H1 (cell line): ENCODE measurements around the gene PLA1A. TPM values are rescaled to one million over a fixed set of nuclear protein-coding genes. Genes with fewer than 3 reads are reported as not detected.

Source experiments
- CHD7 ChIP-seq: fragments of 300-600 bp; sonication (generic); IDR thresholded peaks from 2 replicates; pipeline ENCODE4 v1.7.1; 2012; ENCODE audit warnings: low read length, moderate library complexity, mild to moderate bottlenecking, inconsistent platforms; ENCODE audit not compliant: insufficient replicate concordance
- NRF1 ChIP-seq: IDR thresholded peaks from 2 replicates; pipeline ENCODE4 v1.6.1; 2011; ENCODE audit warnings: mild to moderate bottlenecking, low read depth, low read length, improper control_type of control experiment
- TBP ChIP-seq: IDR thresholded peaks from 2 replicates; pipeline ENCODE4 v1.6.1; 2011; ENCODE audit warnings: low read depth, low read length, improper control_type of control experiment
- polyA plus RNA-seq, 7 experiments: library from polyadenylated mRNA; depleted of rRNA in 3 of 7; stranded (reverse) in 5 of 7; unstranded in 2 of 7; fragments of >200 nt in 5 of 7; fragments of 200-250 nt in 2 of 7; gene quantifications; 1 replicate in 5 of 7; 2 replicates in 1 of 7; 4 replicates in 1 of 7; pipeline versions ENCODE4 v1.2.1 to v1.2.3, GENCODE V29; 2011 to 2013; ENCODE audit warnings: missing spikeins in 2 of 7, mixed read lengths in 2 of 7
- total RNA-seq: library from RNA; stranded (reverse); fragmentation: NEBNext Ultra II Directional; extraction: Animal tissue kit (Norgen Biotek cat#: 25700); gene quantifications from 2 replicates; pipeline ENCODE4 v1.2.1, GENCODE V29; 2021

Gene PLA1A
- total and polyA plus RNA-seq, 2 of the 8 experiments (the other 6 are each of a cell fraction or from before 2014, with no cell fraction given), result not detected

- no peak for TF ChIP-seq CHD7
- no peak for TF ChIP-seq NRF1
- TF ChIP-seq TBP, result no peak
Observed at GRCh38 chr3:119663885-119664284, 66.2 kb downstream of the PLA1A start (continued).
